NCI-H2227 (cell line): ENCODE results near the gene SLC27A1.
"Not testable (repeated sequence)": the region's sequence is repeated elsewhere in the genome, so short reads cannot be mapped to it uniquely, and the experiment has no call there.

Experiments
- DNase-seq: peaks from one replicate; lab custom pipeline; 2025; ENCODE audit not compliant: unreplicated experiment; lab: John Stamatoyannopoulos, UW

The SLC27A1 gene

GRCh38 chr19:17456127-17456526 is 14.2 kb upstream of the SLC27A1 start:
- DNase-seq: no peak

- DNase-seq: no peak
Measured at GRCh38 chr19:17457616-17458015, 12.7 kb upstream of the SLC27A1 start.

GRCh38 chr19:17458970-17459369 is 11.4 kb upstream of the SLC27A1 start:
- no peak for DNase-seq

- DNase-seq: no peak
Measured at GRCh38 chr19:17460372-17461230, 9.7 kb upstream of the SLC27A1 start, which contains the start of gene NXNL1. NXNL1 (minus strand) TSS chr19:17460926; CDS start chr19:17460869, 57 bp downstream.

- no peak for DNase-seq
Measured at GRCh38 chr19:17466487-17466850, 3.9 kb upstream of the SLC27A1 start.

GRCh38 chr19:17467471-17468301 is 2.6 kb upstream of the SLC27A1 start:
- no peak for DNase-seq

- peak; percentile 36 for DNase-seq
Measured at GRCh38 chr19:17468302-17469091, 1.8 kb upstream of the SLC27A1 start.

- DNase-seq: peak; percentile 62
Measured at GRCh38 chr19:17469092-17469480, 1.2 kb upstream of the SLC27A1 start.

- peak; percentile 98 for DNase-seq
Measured at GRCh38 chr19:17469481-17470067, 750 bp upstream of the SLC27A1 start.

- no peak for DNase-seq
Measured at GRCh38 chr19:17471410-17472125, 1.2 kb downstream of the SLC27A1 start.

GRCh38 chr19:17473041-17473440 is 2.7 kb downstream of the SLC27A1 start:
- DNase-seq: no peak

- DNase-seq: not testable (repeated sequence)
Measured at GRCh38 chr19:17475011-17475540, 4.8 kb downstream of the SLC27A1 start.

GRCh38 chr19:17475541-17476115 is 5.3 kb downstream of the SLC27A1 start:
- DNase-seq: no peak

- no peak for DNase-seq
Measured at GRCh38 chr19:17479325-17479791, 9.0 kb downstream of the SLC27A1 start.

- DNase-seq: no peak
Measured at GRCh38 chr19:17481986-17482385, 11.7 kb downstream of the SLC27A1 start.

- DNase-seq: no peak
Measured at GRCh38 chr19:17482877-17483604, 12.7 kb downstream of the SLC27A1 start.

- DNase-seq: no peak
Measured at GRCh38 chr19:17483605-17484002, 13.3 kb downstream of the SLC27A1 start.

GRCh38 chr19:17484520-17485185 is 14.3 kb downstream of the SLC27A1 start:
- no peak for DNase-seq
